Activated CD4-positive, alpha-beta T cell treated with anti-CD3 and anti-CD28 coated beads for 36 hours (primary cell): ENCODE results near the gene COL28A1. TPM values are rescaled to one million over a fixed set of nuclear protein-coding genes. Genes with fewer than 3 reads are reported as not detected.
A peak's percentile ranks its signal among the peaks of the same experiment; 100 is the strongest.

ENCODE experiments used
- ATAC-seq: fragments of 200-7000 bp; cut with Tn5 transposase; one replicate; pipeline ENCODE4 v1.10.0; 2021; ENCODE audit warnings: mild to moderate bottlenecking, moderate library complexity
- CTCF ChIA-PET: fragments of 350-600 bp; sonication (Branson Sonifier 250); formaldehyde crosslinking; loops from one replicate; lab custom pipeline; 2021; ENCODE audit warnings: antibody characterized with exemption; lab: Charles Lee
- POLR2A ChIA-PET: fragments of 350-600 bp; sonication (Branson Sonifier 250); formaldehyde crosslinking; loops from one replicate; lab custom pipeline; 2021; ENCODE audit warnings: antibody characterized with exemption, inconsistent platforms; lab: Charles Lee
- DNase-seq: peaks from one replicate; pipeline ENCODE4 v3.0.0-alpha.2; 2020
- H3K27ac Mint-ChIP-seq: one replicate; pipeline ENCODE4 v1.8.0; 2021; ENCODE audit warnings: mixed read lengths
- H3K27me3 Mint-ChIP-seq: one replicate; pipeline ENCODE4 v1.8.0; 2021; ENCODE audit warnings: mixed read lengths
- H3K36me3 Mint-ChIP-seq: one replicate; pipeline ENCODE4 v1.8.0; 2021; ENCODE audit warnings: low read depth, mixed read lengths
- H3K4me1 Mint-ChIP-seq: one replicate; pipeline ENCODE4 v1.8.0; 2021; ENCODE audit warnings: mixed read lengths
- H3K4me3 Mint-ChIP-seq: one replicate; pipeline ENCODE4 v1.8.0; 2021; ENCODE audit warnings: mild to moderate bottlenecking, moderate library complexity, mixed read lengths
- H3K9me3 Mint-ChIP-seq: one replicate; pipeline ENCODE4 v1.8.0; 2021; ENCODE audit warnings: low read depth, mixed read lengths
- intact Hi-C, 2 experiments: fragments of 100-400 bp; cut with DNase I in 1 of 2; cut with micrococcal nuclease in 1 of 2; formaldehyde crosslinking; loops; one replicate each; pipeline versions ENCODE4 v1.14.2 to v1.15.1; 2022 to 2024; cut with DNase I, micrococcal nuclease
- total RNA-seq, 2 experiments: library from RNA; stranded (reverse); gene quantifications; one replicate each; pipeline ENCODE4 v1.2.3, GENCODE V29; 2021

COL28A1 gene
- total RNA-seq, 2 experiments from 2014 or later: not detected

DNA sequence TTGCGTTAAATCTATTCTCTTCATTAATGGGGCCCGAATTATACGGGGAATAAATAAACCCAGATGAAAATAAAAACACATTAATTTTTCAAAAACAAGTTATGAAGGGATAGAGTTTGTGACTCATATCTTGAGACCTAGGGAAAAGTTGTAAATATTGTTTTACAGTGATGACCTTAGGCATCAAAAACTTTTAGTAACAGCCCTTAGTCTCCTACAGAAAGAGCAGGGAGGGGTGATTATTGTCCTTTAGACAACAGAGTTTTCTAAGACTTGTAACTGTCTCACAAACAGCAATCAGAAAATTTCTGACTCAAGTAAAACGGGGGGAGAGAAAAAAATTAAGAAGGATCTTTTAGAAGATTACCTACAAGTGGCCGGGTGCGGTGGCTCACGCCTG is 102.7 kb downstream of the COL28A1 start:
- no peaks in the 10 kb centered on the region for H3K4me1 Mint-ChIP-seq
- CTCF ChIA-PET: no interaction called here
- no peak overlapping the region for H3K27ac Mint-ChIP-seq
- peaks cover 4% of the 10 kb centered on the region for H3K27me3 Mint-ChIP-seq
- ATAC-seq (no peak), DNase-seq (no peak)
- H3K36me3 Mint-ChIP-seq: no peaks in the 10 kb centered on the region
- POLR2A ChIA-PET: interaction anchor here (0.6 kb wide), 1 partner anchor 42 kb away, joined by 10 read pairs; no protein-coding TSS in a partner anchor
- H3K4me3 Mint-ChIP-seq: no peak overlapping the region
- no peaks in the 10 kb centered on the region for H3K9me3 Mint-ChIP-seq
- intact Hi-C loops: no loop called here

DNA sequence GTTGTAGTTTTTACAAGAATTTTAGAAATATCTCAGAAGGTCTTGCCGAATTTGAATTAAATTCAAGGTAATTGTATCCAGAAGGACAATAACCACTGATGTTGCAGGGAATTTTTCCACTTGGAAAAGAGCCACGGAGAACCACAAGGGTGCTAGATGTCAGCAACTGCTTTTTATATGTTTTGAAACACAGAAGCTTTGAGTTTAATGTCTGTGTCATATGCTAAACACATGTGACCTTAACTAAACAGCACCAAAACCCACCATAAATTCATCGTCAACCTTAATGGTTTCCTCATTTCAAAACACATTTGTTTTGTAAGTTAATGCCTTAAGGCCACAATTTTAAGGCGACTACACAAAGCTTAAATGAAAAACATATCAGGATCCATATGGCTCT is 106.9 kb downstream of the COL28A1 start:
- H3K27me3 Mint-ChIP-seq: peaks cover 4% of the 10 kb centered on the region

DNA sequence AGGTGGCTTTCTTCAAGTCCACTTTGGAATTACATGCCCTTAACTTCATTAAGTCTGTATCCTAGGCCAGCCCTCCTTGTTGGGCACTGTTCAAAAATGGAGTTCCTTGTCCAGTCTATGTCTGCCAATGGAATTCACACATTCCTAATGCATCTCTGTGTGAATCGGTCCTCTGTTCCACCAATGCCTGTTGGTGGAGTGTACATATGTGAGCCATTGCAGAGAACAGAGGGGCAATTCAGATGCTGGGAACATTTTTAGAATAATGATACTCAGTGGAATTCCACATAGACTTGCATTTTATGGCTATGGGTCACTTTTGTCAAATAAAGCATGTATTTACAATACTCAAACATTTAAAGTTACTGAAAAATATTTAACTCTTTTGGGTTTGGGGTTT is 108.3 kb downstream of the COL28A1 start:
- H3K4me1 Mint-ChIP-seq: peaks cover 6% of the 10 kb centered on the region
- no peak overlapping the region for H3K4me3 Mint-ChIP-seq
- intact Hi-C loops: no loop called here
- POLR2A ChIA-PET: no interaction called here
- CTCF ChIA-PET: interaction anchor here (1.5 kb wide), 1 partner anchor 11 kb away, joined by 3 read pairs; no protein-coding TSS in a partner anchor
- H3K27ac Mint-ChIP-seq: no peak overlapping the region
- DNase-seq (no peak), ATAC-seq (no peak)
- H3K27me3 Mint-ChIP-seq: peaks cover 4% of the 10 kb centered on the region
- no peaks in the 10 kb centered on the region for H3K9me3 Mint-ChIP-seq
- H3K36me3 Mint-ChIP-seq: no peaks in the 10 kb centered on the region

More for the DNA sequence above, 106.9 kb downstream of the COL28A1 start:
- ChIA-PET CTCF (interaction anchor here (1.3 kb wide), 1 partner anchor 10 kb away, joined by 3 read pairs; no protein-coding TSS in a partner anchor), POLR2A (no interaction called here)
- H3K4me3 Mint-ChIP-seq: no peak overlapping the region
- H3K4me1 Mint-ChIP-seq: peaks cover 6% of the 10 kb centered on the region
- intact Hi-C loops: no loop called here
- no peaks in the 10 kb centered on the region for H3K9me3 Mint-ChIP-seq
- no peak for ATAC-seq
- H3K36me3 Mint-ChIP-seq: no peaks in the 10 kb centered on the region
- H3K27ac Mint-ChIP-seq: no peak overlapping the region
- DNase-seq: no peak

DNA sequence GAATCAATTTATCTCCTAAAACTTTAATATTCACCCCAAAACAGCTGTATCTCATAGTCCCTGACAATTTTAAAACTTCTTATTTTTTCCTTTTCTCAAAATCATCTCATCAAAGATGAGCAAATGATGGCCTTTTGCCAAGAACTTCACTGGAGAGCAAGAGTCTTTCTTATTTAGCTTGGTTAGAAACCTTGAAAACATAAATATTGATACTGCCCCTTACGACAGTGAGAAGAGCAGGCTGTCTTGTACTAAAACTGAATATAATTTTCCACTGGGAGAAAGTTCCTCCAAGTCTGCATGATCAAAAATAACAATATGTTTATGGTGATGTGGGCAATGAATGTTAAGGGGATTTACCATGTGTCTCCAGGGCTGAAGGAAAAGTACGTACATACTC is 109.0 kb downstream of the COL28A1 start:
- ChIA-PET CTCF (interaction anchor here (0.9 to 1.5 kb wide), 2 partner anchors 9 to 10 kb away, joined by 3 read pairs; no protein-coding TSS in a partner anchor), POLR2A (no interaction called here)
- H3K9me3 Mint-ChIP-seq: no peaks in the 10 kb centered on the region
- intact Hi-C loops: no loop called here
- ATAC-seq (no peak), DNase-seq (no peak)
- no peak overlapping the region for H3K4me3 Mint-ChIP-seq
- peaks cover 6% of the 10 kb centered on the region for H3K4me1 Mint-ChIP-seq
- no peaks in the 10 kb centered on the region for H3K36me3 Mint-ChIP-seq
- H3K27me3 Mint-ChIP-seq: peaks cover 3% of the 10 kb centered on the region
- H3K27ac Mint-ChIP-seq: no peak overlapping the region

DNA sequence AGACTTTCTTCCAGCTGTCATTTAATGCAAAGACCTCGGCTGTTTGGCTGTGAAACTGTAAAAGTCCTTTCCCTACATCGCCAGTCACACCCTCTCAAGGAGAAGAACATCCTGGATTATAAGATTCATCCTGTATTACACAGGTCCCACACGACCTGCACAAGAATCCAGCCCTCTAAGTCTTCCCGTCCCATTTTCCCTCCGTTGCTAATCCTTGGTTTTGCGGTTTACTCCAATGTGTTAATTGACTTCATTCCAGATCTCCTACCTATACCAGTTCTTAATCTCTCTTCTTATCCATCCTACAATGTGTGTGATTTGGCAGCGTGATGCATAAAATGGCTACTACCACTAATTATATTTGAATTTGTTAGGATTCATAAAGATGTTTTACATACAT is 110.4 kb downstream of the COL28A1 start:
- ATAC-seq: no peak
- CTCF ChIA-PET: interaction anchor here (0.5 to 3.9 kb wide), 7 partner anchors 9 to 983 kb away, joined by 3 to 14 read pairs (median 4); no protein-coding TSS in a partner anchor
- H3K4me3 Mint-ChIP-seq: no peak overlapping the region
- intact Hi-C loops: loop anchor here (2.0 kb wide), 2 partner anchors 115 to 791 kb away; no protein-coding TSS in a partner anchor
- no peak for DNase-seq
- H3K9me3 Mint-ChIP-seq: no peaks in the 10 kb centered on the region
- H3K4me1 Mint-ChIP-seq: peaks cover 6% of the 10 kb centered on the region
- H3K27me3 Mint-ChIP-seq: no peaks in the 10 kb centered on the region
- POLR2A ChIA-PET: no interaction called here
- no peaks in the 10 kb centered on the region for H3K36me3 Mint-ChIP-seq
- H3K27ac Mint-ChIP-seq: no peak overlapping the region

DNA sequence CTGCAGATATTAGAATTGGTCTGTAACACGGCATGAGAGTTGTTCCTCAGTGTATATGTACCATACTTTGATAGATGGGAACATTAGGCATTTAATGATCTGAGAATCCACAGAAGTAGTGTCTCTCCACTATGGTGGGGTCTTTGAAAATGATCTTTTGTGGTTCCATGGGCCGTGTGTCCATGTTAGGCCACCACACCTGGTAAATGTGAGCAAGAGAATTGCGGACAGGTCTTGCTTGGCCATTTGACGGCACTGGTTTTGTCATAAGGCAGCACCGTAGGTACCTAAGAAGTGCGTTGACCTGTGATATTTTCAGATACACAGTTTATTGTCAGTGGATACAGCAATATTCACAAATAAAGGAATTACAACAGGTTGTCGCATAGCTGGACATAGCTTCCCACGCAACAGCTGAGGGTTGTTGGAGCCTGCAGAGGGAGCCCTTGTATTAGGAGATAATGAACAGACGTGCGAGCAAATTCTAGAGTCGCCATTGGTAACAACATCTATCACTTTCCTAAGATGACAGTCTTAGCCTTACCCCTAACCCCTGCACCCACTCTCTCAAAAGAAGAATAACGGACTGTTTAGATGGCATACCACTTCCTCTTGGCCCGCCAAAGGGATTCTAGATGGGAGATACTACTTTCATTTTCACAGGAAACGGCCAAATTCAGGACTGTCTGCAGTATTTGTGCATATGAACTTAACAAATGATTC is 111.4 kb downstream of the COL28A1 start:
- DNase-seq: peak; percentile 65
- Mint-ChIP-seq H3K27me3 (no peaks in the 10 kb centered on the region), H3K4me3 (peak overlapping the region; percentile 55), H3K27ac (no peak overlapping the region), H3K36me3 (no peaks in the 10 kb centered on the region), H3K4me1 (peaks cover 6% of the 10 kb centered on the region), H3K9me3 (no peaks in the 10 kb centered on the region)
- ChIA-PET CTCF (interaction anchor here (0.8 to 3.9 kb wide), 4 partner anchors 10 to 766 kb away, joined by 3 to 14 read pairs (median 6); no protein-coding TSS in a partner anchor), POLR2A (no interaction called here)
- intact Hi-C loops: loop anchor here (1.0 to 5.0 kb wide), 9 partner anchors 116 to 873 kb away; partner anchors contain the start of gene C1GALT1 (in 1 of the 2)
- ATAC-seq: peak; percentile 92

DNA sequence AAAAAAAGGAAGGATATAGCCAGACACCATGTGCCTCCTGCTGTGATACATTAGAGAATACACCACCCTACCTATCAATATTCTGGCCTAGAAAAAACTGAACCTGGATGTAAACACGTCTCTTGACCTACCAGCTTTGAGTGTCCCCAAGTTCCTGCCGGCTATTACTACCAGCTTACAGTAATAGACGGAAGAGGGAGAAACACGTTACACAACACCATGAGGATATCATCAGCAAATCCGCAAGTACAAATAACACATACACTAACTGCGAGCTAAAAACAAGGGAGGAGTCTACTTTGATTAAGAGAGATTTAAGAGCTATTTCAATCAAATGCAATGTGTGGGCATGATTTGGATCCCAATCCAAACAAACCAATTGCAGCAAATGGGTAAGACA is 113.0 kb downstream of the COL28A1 start:
- Mint-ChIP-seq H3K36me3 (no peaks in the 10 kb centered on the region), H3K27ac (no peak overlapping the region), H3K4me3 (no peak overlapping the region), H3K4me1 (peaks cover 6% of the 10 kb centered on the region), H3K9me3 (no peaks in the 10 kb centered on the region), H3K27me3 (no peaks in the 10 kb centered on the region)
- DNase-seq (no peak), ATAC-seq (no peak)
- POLR2A ChIA-PET: no interaction called here
- CTCF ChIA-PET: interaction anchor here (1.1 to 3.9 kb wide), 4 partner anchors 11 to 873 kb away, joined by 3 to 14 read pairs (median 5); no protein-coding TSS in a partner anchor
- intact Hi-C loops: loop anchor here (5.0 kb wide), 4 partner anchors 240 to 875 kb away; partner anchors contain the start of gene C1GALT1 (in 1 of the 2)

DNA sequence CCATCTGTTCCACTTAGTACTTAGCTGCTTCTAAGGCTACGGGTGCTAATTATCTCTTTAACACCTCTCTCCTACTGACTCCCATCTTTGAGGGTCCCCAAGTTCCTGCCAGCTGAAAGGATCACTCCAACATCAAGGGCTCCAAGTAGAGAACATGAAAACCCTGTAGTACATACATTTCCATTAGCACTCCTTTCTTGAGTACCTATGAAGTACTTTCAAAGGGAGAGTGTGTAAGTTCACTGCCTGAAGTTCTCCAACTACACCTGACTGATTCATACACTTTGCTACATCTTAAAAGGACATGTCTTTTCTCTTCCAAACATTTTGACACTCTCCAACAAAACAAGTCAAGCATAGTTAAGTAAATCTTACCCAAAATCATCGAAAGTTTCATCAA is 113.8 kb downstream of the COL28A1 start:
- Mint-ChIP-seq H3K9me3 (no peaks in the 10 kb centered on the region), H3K36me3 (no peaks in the 10 kb centered on the region), H3K4me1 (peaks cover 7% of the 10 kb centered on the region), H3K4me3 (no peak overlapping the region), H3K27ac (no peak overlapping the region), H3K27me3 (no peaks in the 10 kb centered on the region)
- ChIA-PET CTCF (interaction anchor here (0.7 kb wide), 1 partner anchor 319 kb away, joined by 3 read pairs; no protein-coding TSS in a partner anchor), POLR2A (no interaction called here)
- intact Hi-C loops: loop anchor here (5.0 kb wide), 4 partner anchors 240 to 875 kb away; partner anchors contain the start of gene C1GALT1 (in 1 of the 2)
- no peak for ATAC-seq
- DNase-seq: no peak

DNA sequence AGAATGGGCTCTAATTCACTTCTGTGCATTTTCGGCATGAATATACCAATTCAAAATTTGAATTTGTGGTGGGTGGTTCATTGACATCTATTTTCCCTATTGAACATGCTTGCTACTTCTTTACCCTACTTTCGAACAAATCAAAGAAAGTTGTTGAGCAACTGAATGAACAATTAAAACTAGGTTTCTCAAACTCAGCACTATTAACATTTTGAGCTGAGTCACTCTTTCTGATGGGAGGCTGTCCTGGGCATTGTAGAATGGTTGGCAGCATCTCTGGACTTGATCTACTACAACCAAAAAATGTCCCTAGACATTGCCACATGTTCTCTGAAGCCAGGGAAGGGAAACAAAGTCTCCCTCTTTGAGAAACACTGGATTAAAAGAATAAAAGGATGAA is 116.7 kb downstream of the COL28A1 start:
- H3K27me3 Mint-ChIP-seq: no peaks in the 10 kb centered on the region
- no peak for DNase-seq
- ChIA-PET POLR2A (no interaction called here), CTCF (no interaction called here)
- intact Hi-C loops: loop anchor here in 1 of 2 experiments (5.0 kb wide), 1 partner anchor 317 kb away; no protein-coding TSS in a partner anchor
- no peak for ATAC-seq
- H3K9me3 Mint-ChIP-seq: no peaks in the 10 kb centered on the region
- H3K36me3 Mint-ChIP-seq: no peaks in the 10 kb centered on the region
- H3K27ac Mint-ChIP-seq: no peak overlapping the region
- peaks cover 14% of the 10 kb centered on the region for H3K4me1 Mint-ChIP-seq
- H3K4me3 Mint-ChIP-seq: no peak overlapping the region

DNA sequence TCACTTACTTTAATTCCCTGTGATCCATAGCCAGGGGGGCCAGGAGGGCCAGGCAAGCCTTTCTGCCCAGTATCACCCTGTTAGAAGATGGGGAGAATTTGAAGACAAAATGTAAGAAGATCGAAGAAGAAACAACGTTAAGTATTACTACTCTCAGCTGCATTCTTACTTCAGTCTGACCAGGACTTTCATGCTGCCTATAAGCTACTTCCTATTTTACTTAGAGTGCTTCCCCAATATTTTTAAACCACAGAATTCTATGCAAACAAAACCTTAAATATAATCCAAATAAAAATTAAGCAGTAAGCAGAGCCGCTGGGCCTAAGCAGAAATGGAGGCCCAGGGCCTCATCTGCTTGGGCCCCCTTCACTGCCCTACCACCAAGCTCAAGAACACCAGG is 117.8 kb downstream of the COL28A1 start:
- DNase-seq: no peak
- Mint-ChIP-seq H3K4me3 (no peak overlapping the region), H3K4me1 (peaks cover 14% of the 10 kb centered on the region), H3K27ac (no peak overlapping the region), H3K36me3 (no peaks in the 10 kb centered on the region), H3K27me3 (no peaks in the 10 kb centered on the region), H3K9me3 (no peaks in the 10 kb centered on the region)
- intact Hi-C loops: loop anchor here in 1 of 2 experiments (5.0 kb wide), 1 partner anchor 316 kb away; no protein-coding TSS in a partner anchor
- ATAC-seq: no peak
- POLR2A ChIA-PET: no interaction called here
- CTCF ChIA-PET: interaction anchor here (1.6 kb wide), 1 partner anchor 18 kb away, joined by 4 read pairs; no protein-coding TSS in a partner anchor

DNA sequence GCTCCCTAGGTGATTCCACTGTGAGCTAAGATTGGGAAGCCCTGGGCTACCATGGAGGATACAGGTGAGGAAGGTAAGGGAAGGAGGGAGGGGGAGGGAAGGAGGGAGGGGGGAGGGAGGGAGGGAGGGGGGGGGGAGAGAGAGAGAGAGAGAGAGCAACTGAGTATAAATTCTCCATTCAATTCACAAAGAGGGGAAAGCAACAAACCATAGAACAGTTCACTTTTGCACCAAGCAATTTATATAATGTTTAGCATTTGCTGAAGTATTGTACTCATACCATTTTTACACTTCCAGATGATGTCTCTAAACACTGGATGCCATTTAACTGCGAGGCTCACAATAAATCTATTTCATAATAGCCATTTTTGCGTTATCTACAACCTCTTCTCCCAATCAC is 118.3 kb downstream of the COL28A1 start:
- peaks cover 14% of the 10 kb centered on the region for H3K4me1 Mint-ChIP-seq
- H3K36me3 Mint-ChIP-seq: no peaks in the 10 kb centered on the region
- no peaks in the 10 kb centered on the region for H3K27me3 Mint-ChIP-seq
- H3K4me3 Mint-ChIP-seq: no peak overlapping the region
- no peak for DNase-seq
- no peaks in the 10 kb centered on the region for H3K9me3 Mint-ChIP-seq
- no peak for ATAC-seq
- CTCF ChIA-PET: interaction anchor here (0.6 to 1.6 kb wide), 3 partner anchors 18 to 772 kb away, joined by 3 to 4 read pairs (median 3); no protein-coding TSS in a partner anchor
- intact Hi-C loops: loop anchor here in 1 of 2 experiments (5.0 kb wide), 1 partner anchor 315 kb away; no protein-coding TSS in a partner anchor
- POLR2A ChIA-PET: interaction anchor here (0.9 kb wide), 1 partner anchor 148 kb away, joined by 4 read pairs; no protein-coding TSS in a partner anchor
- no peak overlapping the region for H3K27ac Mint-ChIP-seq
